GM21381 (cell line): ENCODE measurements around the gene EAPP.
"Not testable (repeated sequence)": the region's sequence is repeated elsewhere in the genome, so short reads cannot be mapped to it uniquely, and the experiment has no call there.

Source experiments
- ATAC-seq: cut with Tn5 transposase; IDR thresholded peaks from one replicate; pipeline ENCODE4 v1.9.1; 2021; ENCODE audit warnings: mild to moderate bottlenecking, moderate library complexity; ENCODE audit not compliant: unreplicated experiment

Gene EAPP

DNA sequence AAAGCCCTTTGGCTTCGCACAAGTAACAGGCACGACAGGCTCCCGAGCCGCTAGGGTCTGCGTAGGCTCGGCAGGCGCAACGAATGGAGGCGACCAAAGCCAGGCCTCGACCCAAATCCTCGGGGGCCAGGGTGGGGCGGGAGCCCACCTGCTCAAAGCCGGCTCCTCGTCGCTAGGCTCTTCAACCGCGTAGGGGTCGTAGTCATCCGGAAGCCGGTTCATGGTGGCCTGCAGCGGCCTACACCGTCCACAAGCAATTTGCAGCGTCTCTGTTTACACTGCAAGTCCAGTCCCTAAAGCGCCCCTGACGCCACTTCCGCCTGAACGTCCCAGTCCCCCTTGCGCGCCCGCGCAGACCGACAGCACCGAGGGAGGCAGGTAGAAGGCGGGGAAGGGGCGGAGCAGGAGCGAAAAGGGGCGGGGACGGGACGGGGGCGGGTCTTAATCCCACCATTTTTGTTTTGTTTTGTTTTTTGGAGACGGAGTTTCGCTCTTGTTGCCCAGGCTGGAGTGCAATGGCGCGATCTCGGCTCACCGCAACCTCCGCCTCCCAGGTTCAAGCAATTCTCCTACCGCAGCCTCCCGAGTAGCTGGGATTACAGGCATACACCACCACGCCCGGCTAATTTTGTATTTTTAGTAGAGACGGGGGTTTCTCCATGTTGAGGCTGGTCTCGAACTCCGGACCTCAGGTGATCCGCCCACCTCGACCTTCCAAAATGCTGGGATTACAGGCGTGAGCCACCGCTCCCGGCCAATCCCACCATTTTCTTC is at the start of gene EAPP:
Gene EAPP, minus strand, starts transcription at position 295 of the 774 bp plus-strand sequence. Its CDS starts 73 bp downstream, at position 222.
- peak; percentile 100 for ATAC-seq

GRCh38 chr14:34583525-34583924 is 44.0 kb upstream of the EAPP start:
- no peak for ATAC-seq

- ATAC-seq: no peak
These were observed 42.7 kb upstream of the EAPP start for GRCh38 chr14:34582117-34582680.

DNA sequence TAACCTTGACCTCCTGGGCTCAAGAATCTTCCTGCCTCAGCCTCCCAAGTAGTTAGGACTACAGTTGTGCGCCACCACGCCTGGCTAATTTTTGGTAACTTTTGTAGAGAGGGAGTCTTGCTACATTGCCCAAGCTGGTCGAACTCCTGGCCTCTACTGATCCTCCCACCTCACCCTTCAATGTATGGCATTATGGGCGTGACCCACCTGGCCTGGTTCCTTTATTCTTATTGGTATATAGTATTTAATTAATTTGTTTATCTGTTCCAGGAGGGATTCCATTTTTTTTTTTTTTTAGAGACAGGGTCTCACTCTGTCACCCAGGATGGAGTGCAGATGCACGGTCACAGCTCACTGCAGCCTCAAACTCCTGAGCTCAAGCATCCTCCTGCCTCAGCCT is 40.9 kb upstream of the EAPP start:
- ATAC-seq: no peak

- no peak for ATAC-seq
These were observed 32.3 kb upstream of the EAPP start for GRCh38 chr14:34571771-34572170.

- ATAC-seq: no peak
These were observed 30.2 kb upstream of the EAPP start for GRCh38 chr14:34569750-34570149.

DNA sequence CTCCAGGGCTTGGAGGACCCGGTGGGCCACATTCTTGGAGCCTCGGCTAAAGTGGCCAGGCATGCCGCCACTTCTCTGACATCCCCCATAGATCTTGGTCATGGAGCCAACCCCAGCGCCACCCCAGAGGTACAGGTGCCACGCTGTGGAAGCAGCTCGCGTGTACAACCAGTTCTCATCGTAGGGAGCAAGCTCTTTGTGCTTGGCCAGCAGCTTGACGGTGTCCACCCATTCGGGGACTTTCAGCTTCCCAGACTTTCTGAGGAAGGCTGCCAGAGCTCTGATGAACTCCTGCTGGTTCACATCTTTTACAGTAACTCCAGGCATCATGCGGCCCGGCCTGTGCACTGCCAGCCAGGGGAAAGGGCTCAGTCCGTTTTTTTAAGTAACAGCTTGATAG is 29.3 kb upstream of the EAPP start:
- ATAC-seq: no peak

DNA sequence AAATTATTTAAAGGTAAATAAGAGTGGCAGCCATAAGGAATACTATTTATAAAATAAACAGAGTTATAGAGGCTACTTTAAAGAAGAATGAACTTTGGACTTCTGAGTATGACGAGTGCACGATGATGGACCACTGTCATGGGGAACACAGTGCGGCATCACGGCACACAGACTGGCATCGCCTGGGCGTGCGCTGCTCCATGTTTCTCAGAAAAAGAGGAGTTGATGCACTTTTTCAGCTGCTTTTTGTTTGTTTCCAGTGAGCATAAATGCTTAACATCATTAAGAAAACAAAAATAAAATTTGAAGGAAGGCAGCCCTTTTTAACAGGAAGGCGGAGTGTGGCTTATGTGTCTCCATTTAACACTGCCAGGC is 23.3 kb upstream of the EAPP start:
- ATAC-seq: no peak

- ATAC-seq: not testable (repeated sequence)
These were observed 22.7 kb upstream of the EAPP start for GRCh38 chr14:34562037-34562775.

GRCh38 chr14:34556498-34556829 is 17.0 kb upstream of the EAPP start:
- peak; percentile 60 for ATAC-seq

DNA sequence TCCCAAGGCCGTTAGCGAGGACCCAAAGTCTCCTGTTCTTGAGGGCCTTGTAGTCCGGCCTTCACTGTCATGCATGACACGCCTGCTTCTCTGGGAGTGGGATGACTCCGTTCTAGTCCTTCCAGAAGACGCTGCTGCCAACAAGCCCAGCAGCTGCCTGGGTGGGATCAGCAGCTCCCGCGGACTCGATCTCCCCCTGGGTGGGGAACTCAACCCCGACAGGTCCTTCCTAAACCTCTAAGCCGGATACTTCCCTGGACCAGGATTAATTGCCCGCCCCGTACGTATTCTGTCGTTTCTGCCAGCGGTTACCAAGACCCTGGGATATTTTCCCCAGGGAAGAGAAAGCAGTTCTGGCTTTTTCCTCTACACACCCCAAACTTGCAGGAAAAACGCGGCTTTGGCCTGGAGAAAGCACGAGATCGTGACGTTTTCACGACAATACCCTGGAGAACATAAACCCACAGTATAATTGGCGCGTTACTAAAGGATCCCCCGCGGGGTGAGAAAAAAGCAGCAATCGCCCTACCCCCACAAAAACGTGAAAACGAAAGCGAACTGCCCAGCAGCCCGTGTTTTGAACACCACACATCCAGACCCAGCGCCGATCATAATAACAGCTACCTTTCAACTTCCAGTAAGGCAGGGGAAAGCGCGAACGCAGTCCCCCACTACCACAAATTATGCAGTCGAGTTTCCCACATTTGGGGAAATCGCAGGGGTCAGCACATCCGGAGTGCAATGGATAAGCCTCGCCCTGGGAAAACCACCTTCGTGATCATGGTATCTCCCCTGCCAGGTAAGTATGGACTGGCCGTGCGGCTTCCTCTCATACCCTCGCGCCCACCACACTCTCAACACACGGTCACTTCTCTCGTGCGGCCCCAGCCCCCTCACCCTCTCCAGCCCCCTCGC is 16.3 kb upstream of the EAPP start:
- peak; percentile 74 for ATAC-seq

DNA sequence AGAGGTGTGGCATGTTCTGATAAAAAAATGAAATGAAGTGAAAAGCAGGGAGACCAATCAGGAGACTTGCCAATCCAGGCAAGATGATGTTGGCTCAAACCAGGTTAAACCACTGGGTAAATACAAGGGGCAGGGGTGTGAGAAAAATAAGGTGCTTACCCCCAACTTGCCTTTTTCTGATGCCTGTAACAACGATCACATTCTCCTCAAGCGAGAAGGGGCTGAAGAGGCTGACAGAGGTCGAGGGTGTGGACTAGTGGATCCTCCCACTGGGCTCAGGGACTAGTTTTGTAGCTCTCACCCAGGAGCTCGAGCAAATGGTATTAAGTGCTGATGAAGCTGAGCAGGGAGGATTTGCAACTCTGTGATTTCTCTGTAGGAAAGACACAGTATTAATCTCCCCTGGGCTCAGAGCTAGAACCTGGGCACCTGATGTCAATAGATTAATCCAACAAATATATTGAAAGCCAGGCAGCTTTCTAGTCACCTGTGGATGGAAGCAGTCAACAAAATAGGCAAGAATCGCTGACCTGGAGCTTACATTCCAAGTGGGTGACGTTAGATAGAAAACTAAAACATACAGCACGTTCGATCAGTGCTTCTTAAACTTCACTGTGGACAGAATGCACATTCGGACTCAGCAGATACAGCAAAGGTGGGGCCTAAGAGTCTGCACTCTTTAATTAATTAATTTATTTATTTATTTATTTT is 15.2 kb upstream of the EAPP start:
- no peak for ATAC-seq

DNA sequence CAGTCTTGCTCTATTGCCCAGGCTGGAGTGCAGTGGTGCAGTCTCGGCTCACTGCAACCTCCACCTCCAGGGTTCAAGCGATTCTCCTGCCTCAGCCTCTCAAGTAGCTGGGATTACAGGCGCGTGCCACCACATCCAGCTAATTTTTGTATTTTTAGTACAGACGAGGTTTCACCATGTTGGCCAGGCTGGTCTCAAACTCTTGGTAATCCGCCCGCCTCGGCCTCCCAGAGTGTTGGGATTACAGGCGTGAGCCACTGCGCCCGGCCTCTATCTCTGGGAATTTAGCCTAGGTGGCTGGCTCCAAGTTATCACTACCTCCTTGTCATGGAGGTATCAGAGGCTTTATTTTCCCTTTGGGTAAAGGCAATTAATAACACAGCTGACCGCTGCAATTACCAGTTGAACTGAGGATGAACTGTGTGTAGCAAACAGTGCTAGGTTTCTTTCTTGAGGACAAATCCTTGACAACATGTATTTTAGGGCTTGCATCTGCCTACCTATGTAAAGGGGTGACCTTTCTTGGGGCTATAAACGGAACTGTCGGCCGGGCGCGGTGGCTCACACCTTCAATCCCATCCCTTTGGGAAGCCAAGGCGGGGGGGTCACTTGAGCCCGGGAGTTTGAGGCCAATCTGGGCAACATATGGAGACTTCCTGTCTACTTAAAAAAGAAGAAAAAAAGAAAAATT is 9.9 kb upstream of the EAPP start:
- ATAC-seq: not testable (repeated sequence)

DNA sequence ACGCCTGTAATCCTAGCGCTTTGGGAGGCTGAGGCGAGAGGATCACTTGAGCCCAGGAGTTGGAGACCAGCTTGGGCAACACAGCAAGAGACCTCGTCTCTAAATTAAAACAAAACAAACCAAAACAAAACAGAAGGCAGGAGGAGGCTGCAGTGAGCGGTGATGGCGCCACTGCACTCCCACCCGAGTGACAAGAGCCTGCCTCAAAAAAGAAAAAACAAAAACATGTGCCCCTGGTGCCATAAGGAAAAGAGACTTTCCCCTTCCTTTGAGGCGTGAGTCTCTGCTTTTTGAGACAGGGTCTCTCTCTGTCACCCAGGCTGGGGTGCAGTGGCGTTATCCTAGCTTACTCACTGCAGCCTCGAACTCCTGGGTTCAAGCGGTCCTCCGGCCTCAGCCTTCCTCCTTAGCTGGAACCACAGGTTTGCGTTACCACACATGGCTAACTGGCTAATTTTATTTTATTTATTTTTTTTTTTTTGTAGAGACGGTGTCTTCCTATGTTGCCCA is 9.0 kb upstream of the EAPP start:
- ATAC-seq: no peak

DNA sequence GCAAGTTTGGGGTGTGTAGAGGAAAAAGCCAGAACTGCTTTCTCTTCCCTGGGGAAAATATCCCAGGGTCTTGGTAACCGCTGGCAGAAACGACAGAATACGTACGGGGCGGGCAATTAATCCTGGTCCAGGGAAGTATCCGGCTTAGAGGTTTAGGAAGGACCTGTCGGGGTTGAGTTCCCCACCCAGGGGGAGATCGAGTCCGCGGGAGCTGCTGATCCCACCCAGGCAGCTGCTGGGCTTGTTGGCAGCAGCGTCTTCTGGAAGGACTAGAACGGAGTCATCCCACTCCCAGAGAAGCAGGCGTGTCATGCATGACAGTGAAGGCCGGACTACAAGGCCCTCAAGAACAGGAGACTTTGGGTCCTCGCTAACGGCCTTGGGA is 7.6 kb upstream of the EAPP start:
- peak; percentile 33 for ATAC-seq

DNA sequence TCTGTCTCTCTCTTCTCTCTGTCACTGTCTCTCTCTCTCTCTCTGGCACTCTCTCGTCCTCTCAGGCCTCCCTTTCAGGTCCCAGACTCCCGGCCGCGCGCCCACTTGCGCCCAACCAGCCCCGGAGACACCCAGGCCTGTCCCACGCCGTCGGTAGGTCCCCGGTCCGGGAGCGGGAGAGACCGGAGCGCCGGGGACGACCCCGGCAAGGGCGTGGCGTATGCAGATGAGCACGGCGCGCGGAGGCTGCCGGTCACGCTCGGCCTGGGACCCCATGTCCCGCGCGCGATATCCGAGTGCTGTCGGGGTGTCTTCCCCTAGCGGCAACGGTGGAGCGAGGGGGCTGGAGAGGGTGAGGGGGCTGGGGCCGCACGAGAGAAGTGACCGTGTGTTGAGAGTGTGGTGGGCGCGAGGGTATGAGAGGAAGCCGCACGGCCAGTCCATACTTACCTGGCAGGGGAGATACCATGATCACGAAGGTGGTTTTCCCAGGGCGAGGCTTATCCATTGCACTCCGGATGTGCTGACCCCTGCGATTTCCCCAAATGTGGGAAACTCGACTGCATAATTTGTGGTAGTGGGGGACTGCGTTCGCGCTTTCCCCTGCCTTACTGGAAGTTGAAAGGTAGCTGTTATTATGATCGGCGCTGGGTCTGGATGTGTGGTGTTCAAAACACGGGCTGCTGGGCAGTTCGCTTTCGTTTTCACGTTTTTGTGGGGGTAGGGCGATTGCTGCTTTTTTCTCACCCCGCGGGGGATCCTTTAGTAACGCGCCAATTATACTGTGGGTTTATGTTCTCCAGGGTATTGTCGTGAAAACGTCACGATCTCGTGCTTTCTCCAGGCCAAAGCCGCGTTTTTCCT is 7.0 kb upstream of the EAPP start:
- ATAC-seq: peak; percentile 74

GRCh38 chr14:34540181-34541059 is 919 bp upstream of the EAPP start:
- not testable (repeated sequence) for ATAC-seq
